HG03520 (cell line): ENCODE measurements around the gene DNAJC1.

Experiments
- ATAC-seq: cut with Tn5 transposase; IDR thresholded peaks from one replicate; pipeline ENCODE4 v1.9.1; 2021; ENCODE audit warnings: mild to moderate bottlenecking, moderate library complexity; ENCODE audit not compliant: unreplicated experiment

Gene DNAJC1

DNA sequence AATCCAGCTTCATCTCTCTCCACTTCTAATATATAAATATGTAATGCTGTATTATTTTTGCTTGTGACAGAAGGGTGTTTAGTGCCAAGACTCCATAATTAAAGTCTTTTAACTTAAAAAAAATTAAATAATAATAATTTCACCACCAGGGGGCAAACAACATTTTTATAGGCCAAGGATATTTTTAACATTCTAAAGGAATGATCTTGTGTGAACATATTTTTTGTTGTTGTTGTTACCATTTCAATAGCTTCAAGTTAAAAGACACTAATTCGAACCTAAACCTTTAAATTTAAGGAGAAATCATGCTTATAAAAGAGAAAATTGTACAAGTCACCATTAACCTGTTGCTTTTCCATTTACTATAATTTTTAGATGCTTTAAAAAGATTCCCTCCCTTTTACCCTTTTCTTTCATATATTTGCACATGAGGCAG, 7.5 kb upstream of the DNAJC1 start:
- ATAC-seq: no peak

DNA sequence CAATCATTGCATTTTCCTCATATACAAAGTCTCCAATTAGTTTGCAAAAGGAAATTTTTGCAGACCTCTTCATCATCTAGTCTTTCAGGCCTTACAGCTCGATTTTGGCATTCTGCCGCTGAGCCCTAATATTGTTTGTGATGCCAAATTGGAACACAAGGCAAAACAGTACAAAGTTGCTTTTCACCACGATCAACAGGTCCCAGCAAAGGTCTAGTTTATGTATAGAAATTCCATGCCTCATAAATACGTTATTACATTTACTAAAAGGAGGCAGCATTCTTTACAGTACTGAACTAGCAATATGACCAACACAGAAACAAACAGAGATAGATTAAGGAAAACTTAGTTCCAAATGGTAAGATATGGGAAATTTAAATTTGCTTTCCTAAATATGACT, 7.0 kb upstream of the DNAJC1 start:
- no peak for ATAC-seq

DNA sequence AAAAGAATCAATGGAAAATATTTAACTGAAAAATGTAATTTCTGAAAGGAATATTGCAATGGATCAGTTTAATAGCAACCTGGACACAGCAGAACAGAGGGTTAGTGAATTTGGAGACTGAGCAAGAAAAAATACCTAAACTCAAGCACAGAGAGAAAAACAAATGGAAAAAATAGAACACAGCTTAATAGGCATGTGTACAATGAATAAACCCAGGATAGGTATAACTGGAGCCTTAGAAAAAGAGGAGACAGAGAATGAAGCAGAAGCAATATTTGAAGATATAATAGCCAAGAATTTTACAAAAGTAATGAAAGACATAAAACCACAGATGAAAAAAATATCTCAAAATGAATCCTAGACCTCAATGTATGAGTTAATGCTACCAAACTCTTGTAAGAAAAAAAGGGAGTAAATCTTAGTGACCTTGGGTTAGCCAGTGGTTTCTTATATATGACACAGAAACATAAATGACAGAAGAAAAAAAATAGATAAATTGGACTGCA, 2.9 kb upstream of the DNAJC1 start:
- no peak for ATAC-seq

DNA sequence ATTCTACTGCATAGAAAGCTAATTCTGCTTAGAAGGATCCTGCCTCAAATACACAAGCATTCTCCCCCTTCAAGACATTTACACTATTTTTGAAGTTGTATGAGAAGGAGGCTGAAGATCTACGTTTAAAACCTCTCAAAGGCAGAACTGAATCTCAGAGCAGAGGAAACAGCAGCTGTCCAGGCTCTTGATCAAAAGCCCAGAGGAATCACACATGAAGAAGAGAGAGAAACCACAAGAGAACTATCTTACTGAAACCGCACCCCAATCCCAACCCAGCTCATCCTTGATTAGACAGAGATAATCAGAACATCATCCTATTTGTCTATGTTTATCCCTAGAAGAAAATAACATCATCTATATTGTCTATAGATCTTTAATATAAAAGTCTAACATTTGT, 2.2 kb upstream of the DNAJC1 start:
- no peak for ATAC-seq

DNA sequence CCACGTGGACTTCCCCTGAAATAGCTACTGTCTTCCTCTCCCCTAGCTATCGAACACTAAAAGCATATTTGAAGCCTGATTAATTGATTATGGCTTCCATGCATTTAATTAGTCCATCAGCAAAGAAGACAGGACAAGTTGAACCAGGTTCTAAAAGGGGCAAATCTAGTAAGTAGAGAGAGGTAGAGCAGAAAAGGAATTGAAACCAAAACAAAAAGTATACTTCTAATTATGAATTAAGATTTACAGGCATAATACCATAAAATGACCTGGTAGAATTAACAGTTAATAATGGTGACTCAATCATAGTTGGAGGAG, 393 bp upstream of the DNAJC1 start:
- ATAC-seq: no peak

DNA sequence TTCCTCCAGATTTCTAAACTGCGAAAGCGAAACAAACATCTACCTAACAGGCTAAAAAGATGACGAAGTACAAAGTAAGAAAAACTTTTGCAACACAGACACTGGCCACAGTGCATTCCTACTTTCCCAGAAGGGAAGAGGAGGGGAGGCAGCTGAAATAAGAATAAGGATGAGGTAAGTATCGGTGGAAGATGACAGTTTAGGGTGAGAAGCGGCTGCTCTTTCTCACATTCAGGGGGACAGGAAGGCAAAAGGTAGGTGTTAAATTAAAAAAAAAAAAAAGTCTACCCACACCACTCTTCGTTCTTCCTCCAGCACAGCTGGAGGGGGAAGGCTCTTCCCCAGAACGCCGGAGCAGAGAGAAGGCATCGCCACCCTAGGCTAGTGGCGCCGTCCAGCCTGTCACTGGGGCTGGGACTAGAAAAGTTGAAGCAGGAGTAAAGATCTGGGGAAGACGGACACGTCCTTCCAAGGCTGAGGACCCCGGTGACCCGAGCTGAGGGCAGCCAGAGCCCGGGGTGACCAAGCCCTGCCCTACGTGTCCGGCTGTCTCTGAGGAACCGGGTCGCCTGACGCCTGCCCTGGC, 846 bp downstream of the DNAJC1 start:
- peak; percentile 6 for ATAC-seq

DNA sequence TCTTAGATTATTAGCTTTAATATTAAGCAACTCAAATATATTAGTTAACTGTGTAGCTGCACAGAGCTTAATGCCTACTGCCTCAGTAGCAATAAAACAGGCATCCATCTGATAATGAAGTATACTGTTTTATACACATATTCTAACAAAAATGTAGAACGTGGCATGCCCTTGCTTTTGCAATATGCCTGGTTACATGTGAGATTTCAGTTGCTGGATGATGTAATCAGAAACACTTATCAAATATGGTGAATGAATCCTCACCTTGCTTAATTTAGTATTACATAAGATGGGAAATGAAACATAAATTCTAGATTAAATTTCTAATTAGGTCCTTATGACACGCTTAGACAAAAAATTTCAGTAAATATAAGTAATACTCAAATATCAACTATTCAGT, 8.0 kb downstream of the DNAJC1 start:
- ATAC-seq: no peak

DNA sequence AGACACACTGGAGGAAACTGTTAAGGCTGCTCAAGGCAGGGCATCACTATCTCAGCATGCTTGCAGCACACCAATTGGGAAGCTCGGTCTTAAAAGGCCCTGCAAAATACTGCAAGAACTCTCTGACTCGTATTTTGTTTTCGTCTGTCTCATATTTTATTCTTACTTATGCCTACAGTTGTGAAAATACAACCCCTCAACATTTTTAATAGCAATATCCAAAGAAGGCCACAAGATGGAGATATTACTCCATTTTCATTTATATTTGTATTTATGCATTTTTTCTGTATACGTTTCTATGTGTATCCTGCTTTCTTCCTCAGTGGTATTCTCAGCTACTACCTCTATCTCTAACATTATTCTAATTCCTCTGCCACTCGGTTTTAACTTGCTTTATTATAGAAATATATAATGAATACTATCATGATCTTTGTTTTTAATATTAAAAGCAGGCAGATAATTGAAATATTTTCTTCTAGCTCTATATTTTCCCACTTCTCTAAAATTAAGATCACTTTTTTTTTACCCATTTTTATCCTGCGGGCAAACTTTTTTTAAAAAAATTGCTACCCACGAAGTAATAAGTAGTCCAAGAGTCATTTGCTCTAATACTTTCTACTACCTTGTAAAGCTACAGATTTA, 10.0 kb downstream of the DNAJC1 start:
- no peak for ATAC-seq

DNA sequence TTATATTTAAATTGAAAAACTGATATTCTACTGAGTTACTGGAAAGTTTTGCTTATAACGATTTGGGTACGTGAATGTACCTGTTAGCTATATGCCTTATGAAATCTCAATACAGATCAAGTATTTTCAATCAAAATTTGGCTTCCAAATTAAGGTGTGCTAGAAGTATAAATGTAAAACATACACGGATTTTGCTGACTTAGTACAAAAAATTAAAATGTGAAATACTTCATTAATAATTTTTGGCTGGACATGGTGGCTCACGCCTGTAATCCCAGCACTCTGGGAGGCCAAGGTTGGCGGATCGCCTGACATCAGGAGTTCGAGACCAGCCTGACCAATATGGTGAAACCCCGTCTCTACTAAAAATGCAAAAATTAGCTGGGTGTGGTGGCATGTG, 11.7 kb downstream of the DNAJC1 start:
- ATAC-seq: no peak

DNA sequence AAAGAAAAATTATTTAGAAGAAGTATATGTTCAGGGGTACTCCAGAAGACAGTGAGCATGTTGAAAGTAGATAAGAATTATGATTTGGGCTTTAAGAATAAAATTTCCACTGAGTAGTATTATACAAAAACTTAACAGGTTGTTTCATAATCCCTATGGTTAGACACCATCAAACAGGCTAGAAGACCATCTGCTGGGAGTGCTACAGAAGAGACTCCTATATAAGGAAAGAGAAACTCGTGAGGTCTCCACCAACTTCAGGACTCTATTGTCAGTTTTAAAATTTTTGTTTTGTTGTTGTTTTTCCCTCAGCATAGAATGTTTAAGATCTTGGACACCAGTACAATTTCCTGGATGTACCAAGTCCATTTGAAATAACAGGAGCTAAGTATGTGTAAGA, 13.1 kb downstream of the DNAJC1 start:
- ATAC-seq: no peak

DNA sequence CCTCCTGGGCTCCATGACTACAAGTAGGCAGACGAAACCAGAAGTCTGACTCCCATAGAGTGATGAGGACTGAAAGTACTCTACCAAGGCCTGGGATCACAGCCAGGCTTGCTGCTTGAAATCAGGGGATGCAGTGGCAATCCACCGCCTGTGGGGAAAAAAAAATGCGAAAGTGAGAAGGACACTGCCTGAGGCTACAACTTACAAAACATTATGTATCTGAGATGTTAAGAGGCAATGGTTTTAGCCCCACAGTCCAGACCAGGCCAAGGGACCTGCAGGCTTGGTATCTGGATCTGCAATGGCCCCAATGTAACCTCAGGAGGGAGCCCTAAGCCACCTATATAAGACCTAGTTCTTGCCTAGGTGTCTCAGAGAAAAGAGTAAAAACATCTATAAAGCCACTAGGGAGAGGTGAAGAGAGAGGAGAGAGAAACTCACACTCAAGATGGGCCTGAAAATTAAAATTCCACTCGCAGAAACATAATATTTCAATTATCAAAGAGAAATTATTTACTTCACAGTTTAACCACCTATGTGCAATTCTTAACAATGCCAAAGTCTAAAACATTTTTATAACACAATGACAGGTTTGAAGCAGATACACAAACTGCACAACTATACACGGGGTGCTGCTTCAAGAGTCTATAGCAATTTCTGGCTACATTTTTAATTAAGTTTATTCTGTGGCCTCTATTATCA, 13.9 kb downstream of the DNAJC1 start:
- ATAC-seq: peak; percentile 77

DNA sequence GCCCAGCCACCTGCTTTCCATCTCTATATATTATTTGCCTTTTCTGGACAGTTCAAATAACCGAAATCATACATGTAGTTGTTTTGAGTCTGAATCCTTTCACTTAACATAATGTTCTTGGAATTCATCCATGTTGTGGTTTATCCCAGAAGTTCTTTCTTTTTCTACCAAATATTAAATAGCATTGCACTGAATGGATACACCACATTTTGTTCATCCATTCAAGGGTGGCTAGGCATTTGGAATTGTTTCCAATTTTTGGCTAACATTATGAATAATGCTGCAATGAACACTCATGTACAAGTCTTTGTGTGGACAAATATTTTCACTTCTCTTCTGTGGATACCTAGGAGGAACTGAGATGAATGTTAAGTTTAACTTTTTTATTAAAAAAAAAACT, 18.0 kb downstream of the DNAJC1 start:
- ATAC-seq: no peak

DNA sequence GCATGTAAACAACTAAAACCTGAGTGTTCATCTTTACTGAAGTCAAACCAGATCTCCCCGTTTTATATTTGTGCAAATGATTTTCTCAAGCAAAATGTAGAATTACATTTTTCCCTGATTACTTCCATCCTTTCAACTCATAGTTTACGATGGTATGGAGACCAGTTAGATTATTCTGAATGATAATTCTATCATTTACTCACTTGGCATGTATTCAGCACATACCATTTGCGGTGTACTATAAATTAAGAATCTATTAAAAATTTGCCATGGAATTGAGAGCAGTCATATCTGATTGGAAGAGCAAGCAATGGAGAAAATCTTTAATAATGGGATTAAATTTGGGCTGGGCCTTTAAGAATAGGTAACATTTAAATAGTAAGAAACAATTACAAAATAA, 22.4 kb downstream of the DNAJC1 start:
- no peak for ATAC-seq

DNA sequence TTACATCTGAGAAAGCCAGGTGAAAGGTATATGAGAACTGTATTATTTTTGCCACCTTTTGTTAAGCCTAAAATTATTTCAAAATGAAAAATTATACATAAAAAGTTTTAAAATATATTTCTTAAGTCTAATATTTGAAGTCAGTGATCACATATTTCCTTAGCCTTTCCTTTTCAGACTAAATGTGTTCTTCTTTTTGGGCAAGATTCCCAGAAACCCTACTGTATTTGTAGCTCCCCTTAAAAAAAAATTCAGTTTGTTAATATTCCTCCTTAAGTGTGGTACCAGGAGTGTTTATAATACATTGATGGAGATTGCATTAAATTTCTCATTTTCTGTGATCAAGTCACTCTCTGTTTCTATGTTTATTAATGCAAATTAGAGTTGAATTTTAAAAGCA, 22.8 kb downstream of the DNAJC1 start:
- ATAC-seq: no peak

DNA sequence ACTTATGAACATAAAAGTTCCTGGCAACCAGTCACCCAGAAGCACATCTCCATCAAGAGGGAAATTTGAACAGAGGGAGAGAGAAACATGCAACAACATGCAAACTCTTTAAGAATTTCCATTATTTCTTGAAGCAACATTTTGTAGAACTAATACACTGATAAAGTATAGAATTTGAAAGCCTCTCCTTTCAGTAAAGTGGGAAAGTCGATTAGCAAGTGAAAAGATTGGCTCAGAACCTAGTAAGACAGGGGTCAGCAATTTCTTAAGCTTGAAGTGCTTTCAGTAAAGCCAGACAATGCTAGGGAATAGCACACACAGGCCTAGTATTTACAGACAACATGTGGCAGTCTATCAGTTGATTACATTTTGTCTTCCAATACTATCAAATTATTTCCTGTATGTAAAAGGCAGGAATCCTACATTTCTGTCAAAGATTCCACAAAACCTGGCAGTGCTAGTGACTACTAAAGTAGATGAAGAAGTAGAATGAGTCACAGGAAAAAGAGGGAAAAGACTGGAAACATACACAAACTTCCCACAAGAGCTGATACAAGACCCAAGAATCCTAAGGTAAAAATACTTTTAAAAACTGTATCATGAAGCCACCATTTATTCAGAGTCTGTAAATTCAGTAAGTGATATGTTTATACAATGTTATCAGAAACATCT, 25.2 kb downstream of the DNAJC1 start:
- ATAC-seq: no peak

DNA sequence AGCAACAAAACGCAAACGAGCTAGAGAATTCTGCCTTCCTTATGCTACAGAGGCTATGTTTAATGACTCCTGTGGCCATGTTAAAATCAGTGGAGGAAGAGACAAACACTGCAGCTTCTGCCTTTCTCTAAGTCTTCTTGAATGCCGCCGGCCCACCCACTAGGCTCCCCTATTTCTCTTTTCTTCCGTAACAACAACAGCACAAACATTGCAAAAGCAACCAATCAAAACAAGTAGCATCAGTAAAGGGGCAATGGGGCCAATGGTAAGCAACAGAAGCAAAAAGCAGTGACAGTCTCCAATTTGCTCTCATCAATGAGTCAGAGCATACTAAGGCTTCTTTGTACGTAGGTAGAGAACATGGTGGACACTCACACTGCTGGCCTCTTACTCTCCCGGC, 26.8 kb downstream of the DNAJC1 start:
- no peak for ATAC-seq

DNA sequence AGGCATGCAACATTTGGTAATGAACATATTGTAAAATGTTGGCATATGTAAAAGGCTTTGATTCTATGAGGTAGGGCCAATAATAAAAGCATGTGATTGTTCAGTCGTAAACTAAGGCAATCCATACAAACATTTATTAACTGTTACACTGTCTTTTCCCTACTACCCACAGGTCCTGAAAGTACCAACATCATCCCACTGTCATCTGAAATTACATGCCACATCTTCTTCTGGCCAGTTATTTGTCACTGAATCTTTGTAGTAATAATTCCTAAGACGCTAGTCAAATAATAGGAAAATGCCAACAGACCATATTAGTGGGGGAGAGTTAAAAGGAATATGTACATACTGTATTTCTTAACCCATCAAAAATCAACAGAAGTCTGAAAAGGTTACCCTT, 27.2 kb downstream of the DNAJC1 start:
- no peak for ATAC-seq

DNA sequence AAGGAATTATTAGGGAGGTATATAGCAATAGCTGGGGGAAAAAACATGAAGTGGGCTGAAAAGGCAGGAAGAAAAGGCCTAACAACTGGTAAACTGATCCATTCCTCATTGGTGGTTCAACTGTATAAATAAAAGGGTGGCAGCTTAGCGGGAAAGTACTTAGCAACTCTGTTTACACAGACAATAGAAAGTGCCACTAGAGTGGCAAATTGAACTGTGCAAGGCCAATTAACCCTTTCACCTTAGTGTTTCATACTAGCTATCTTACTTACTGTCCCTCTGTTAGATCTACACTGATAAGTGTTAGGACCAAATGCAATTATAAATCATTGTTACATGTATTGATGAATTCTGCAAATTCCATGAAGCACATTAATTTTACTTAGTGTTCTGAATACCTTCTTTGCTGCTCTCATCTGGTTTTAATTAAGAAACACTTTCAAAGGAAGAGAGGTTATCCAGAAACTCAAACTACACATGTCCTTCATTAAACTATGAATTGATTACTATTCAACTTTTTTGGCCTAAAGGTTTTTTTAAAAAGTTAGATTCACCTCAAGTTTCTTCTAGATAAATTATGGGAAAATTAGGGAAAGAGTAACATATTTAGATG, 28.0 kb downstream of the DNAJC1 start:
- ATAC-seq: no peak

DNA sequence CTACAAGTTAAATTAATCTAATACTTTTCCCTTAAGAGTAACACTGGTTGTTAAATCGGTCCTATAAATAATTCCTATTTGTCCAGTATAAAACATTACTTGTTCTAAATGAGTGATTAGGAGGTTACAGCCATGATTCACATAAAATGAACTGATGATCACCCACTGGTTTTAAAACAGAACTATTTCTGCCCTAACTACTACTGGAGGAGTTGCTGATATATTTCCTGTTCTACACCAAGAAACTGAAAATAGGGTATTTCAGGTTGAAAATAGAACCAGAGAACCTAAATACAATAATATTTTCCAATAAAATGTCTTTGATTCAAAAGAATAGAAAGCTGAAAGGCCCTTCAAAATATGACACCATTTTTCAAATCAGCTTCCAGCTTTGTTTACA, 30.9 kb downstream of the DNAJC1 start:
- ATAC-seq: no peak

DNA sequence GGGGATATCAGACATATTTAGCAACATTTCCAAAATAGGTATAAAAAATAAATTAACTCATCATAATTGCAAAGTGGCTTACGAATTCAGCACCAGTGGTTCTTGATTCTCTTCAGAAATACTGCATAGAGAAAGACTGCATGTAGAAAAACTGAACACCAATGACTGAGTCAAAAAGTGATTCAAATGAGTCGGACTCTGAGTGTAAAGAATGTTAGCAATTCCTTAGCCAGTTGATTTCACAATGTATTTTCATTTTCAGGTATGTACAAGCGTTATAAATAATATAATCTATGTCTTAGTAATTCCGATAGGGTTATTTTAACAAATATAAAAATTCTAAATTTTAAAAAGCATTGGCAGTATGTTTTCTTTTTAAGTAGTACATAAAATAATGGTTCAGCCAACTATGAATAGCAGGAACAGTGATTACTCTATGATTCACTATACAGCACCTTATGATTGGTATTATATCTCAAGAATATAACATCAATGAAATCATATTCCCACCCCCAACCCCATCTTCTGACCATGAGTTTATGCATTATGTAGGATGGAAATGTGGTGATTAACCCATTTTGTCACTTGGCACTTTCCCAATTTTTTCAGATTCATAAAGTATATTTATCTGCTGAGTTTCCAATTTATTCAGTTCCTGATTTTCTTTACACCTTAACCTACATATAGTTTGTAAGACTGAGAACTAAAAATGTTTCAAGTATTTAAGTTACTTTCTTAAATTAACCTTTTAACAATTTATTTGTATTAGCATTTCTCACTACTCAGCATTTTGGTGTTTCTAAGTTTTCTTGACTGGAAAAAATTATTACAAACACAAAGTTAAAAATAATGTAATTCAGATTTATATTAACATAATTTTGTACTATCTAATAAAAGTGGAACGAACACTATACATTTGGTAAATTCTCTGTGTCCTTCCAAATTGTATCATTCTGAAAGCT, 33.9 kb downstream of the DNAJC1 start:
- ATAC-seq: no peak
